ENCODE data around the gene TMEM170B. TPM values are rescaled to one million over a fixed set of nuclear protein-coding genes. Genes with fewer than 3 reads are reported as not detected.

TMEM170B gene
- total RNA-seq, 1 experiment from 2014 or later, result 1.0 TPM

GRCh38 chr6:11534561-11534960 is 3.0 kb upstream of the TMEM170B start:
- H3K4me2 ChIP-seq (ENCODE audit: low read length), result no peak overlapping the region
- ChIA-PET RAD21 (ENCODE audit: low non-redundant PET in 1 of 2, low total read pairs in 2 of 2, uncharacterized antibody in 2 of 2, unreplicated experiment in 2 of 2) (no interaction called here), POLR2A (no interaction called here), CTCF (no interaction called here)
- H3K4me1 ChIP-seq (ENCODE audit: control insufficient read depth in 1 of 2, insufficient read depth in 2 of 2, low read length in 2 of 2), result peaks cover 7 to 15% of the 10 kb centered on the region in 2 experiments
- H3K9me2 ChIP-seq (ENCODE audit: insufficient read depth), result no peaks in the 10 kb centered on the region
- H3K9ac ChIP-seq (ENCODE audit: low read length), result no peak overlapping the region
- no peaks in the 10 kb centered on the region for H3K9me3 ChIP-seq (ENCODE audit: control insufficient read depth in 1 of 2, insufficient read depth in 1 of 2, low read depth in 1 of 2, low read length in 2 of 2)
- no TSS peak for BruUV-seq (replicated peaks)
- H3K4me3 ChIP-seq (replicated peaks in 1 of 2; ENCODE audit: low read depth in 1 of 2, low read length in 2 of 2), result no peak overlapping the region
- H4K20me1 ChIP-seq (ENCODE audit: insufficient read depth), result no peaks in the 10 kb centered on the region
- ATAC-seq (no peak), DNase-seq (ENCODE audit: low read depth, low spot score) (no peak)
- no peaks in the 10 kb centered on the region for H3K79me2 ChIP-seq (ENCODE audit: insufficient read depth, low read length)
- no peak overlapping the region for H2AFZ ChIP-seq (ENCODE audit: low read depth, low read length, poor library complexity, severe bottlenecking)
- no peaks in the 10 kb centered on the region for H3K27me3 ChIP-seq (ENCODE audit: insufficient read depth, low read length)
- H3K27ac ChIP-seq (ENCODE audit: low read depth, low read length), result no peak overlapping the region
- TF ChIP-seq YY1 (IDR thresholded peaks at IDR 0.05; ENCODE audit: extremely low read depth, insufficient replicate concordance, low read depth, low read length) (no peak), CBX3 (IDR thresholded peaks at IDR 0.05; ENCODE audit: low read depth) (no peak), EZH2phosphoT487 (IDR thresholded peaks at IDR 0.05; ENCODE audit: borderline replicate concordance) (no peak), MAX (IDR thresholded peaks at IDR 0.05) (no peak), RAD21 (IDR thresholded peaks at IDR 0.05; ENCODE audit: low read depth) (no peak), CEBPB (IDR thresholded peaks at IDR 0.05; ENCODE audit: low read depth) (no peak), ZFX (IDR thresholded peaks at IDR 0.05) (no peak), POLR2AphosphoS5 (IDR thresholded peaks at IDR 0.05; ENCODE audit: low read depth, low read length) (no peak), POLR2A (IDR thresholded peaks at IDR 0.05; ENCODE audit: borderline replicate concordance, extremely low read depth, insufficient read depth, insufficient read length) (no peak), CTCF (IDR thresholded peaks at IDR 0.05 in 2 of 3, conservative IDR thresholded peaks at IDR 0.05 in 1 of 3; ENCODE audit: borderline replicate concordance in 1 of 3, insufficient read depth in 1 of 3, low read depth in 2 of 3, low read length in 2 of 3) (no peak), ZBTB33 (IDR thresholded peaks at IDR 0.05; ENCODE audit: extremely low read depth, insufficient replicate concordance, low read length) (no peak), ZNF274 (IDR thresholded peaks at IDR 0.05; ENCODE audit: low read depth, low read length) (no peak), ATF3 (IDR thresholded peaks at IDR 0.05) (no peak)
- no peaks in the 10 kb centered on the region for H3K36me3 ChIP-seq (ENCODE audit: control insufficient read depth in 1 of 2, insufficient read depth in 2 of 2, low read length in 2 of 2)
- intact Hi-C loops (cut with micrococcal nuclease), result no loop called here

All from HCT116 (cell line).